Erythroblast (primary cell): ENCODE results near the gene EIF4B.

Experiments
- GATA1 ChIP-seq: IDR thresholded peaks from 2 replicates; pipeline ENCODE4 v1.6.1; 2011; ENCODE audit warnings: low read depth, mild to moderate bottlenecking, control low read depth, low read length, moderate library complexity
- POLR2A ChIP-seq: IDR thresholded peaks from 2 replicates; pipeline ENCODE4 v1.6.1; 2011; ENCODE audit warnings: mild to moderate bottlenecking, low read length

DNA sequence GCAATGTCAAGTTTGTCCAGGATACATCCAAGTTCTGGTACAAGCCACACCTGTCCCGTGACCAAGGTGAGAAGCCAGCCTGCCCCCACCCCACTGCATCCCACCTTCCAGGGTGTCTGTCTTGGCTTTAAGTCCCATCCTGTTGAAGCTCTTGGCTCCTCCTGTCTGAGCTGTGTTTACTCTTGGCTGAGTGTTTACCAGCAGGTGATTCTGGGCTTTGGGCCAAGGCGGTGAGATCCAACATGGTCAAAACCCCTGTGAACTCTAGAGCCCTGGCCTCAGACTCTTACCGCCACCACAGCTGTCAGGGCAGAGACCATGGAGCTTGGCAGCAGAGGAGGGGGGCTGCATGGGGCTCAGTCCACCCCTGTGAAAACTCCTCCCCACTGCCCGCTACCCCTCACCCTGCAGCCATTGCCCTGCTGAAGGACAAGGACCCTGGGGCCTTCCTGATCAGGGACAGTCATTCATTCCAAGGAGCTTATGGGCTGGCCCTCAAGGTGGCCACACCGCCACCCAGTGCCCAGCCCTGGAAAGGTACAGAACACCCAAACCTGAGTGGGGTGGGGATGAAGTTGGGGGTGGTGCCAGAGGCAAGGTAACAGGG lies 55.3 kb downstream of the EIF4B start:
- TF ChIP-seq POLR2A (peak; percentile 21), GATA1 (no peak)
